Right ventricle myocardium inferior (tissue), 1 donor: ENCODE results near the gene MAN2A2. TPM values are rescaled to one million over a fixed set of nuclear protein-coding genes. Genes with fewer than 3 reads are reported as not detected.
A peak's percentile ranks its signal among the peaks of the same experiment; 100 is the strongest.

ENCODE experiments used
- ATAC-seq: fragments of 200-7000 bp; cut with Tn5 transposase; one replicate; pipeline ENCODE4 v1.9.1; 2020; ENCODE audit warnings: mild to moderate bottlenecking, moderate library complexity
- DNase-seq: peaks from one replicate; pipeline ENCODE4 v3.0.0; 2021; ENCODE audit errors: missing footprints
- intact Hi-C: fragments of 100-400 bp; cut with DNase I; formaldehyde crosslinking; loops from one replicate; pipeline ENCODE4 v1.11.0; 2022
- long read RNA-seq: library from polyadenylated mRNA; unstranded; transcript quantifications from one replicate; pipeline ENCODE4 v2.0.0, GENCODE V29; 2021
- total RNA-seq: library from RNA; stranded (reverse); fragmentation: NEBNext Ultra II Directional; extraction: Animal tissue kit (Norgen Biotek cat#: 25700); gene quantifications from one replicate; pipeline ENCODE4 v1.2.1, GENCODE V29; 2021
- donor health status: DM: no; HTN: yes; CAD: no; lungs with severe emphysema.

The MAN2A2 gene
- 133 TPM for total RNA-seq
- long read RNA-seq, transcript MAN2A2-212 (4 exons, 623 nt), result major isoform, 7 of 64 reads
- long read RNA-seq, partial matches to known transcripts, result 44 of 64 reads
- long read RNA-seq, other reads (novel, unspliced or antisense), result 12 of 64 reads

DNA sequence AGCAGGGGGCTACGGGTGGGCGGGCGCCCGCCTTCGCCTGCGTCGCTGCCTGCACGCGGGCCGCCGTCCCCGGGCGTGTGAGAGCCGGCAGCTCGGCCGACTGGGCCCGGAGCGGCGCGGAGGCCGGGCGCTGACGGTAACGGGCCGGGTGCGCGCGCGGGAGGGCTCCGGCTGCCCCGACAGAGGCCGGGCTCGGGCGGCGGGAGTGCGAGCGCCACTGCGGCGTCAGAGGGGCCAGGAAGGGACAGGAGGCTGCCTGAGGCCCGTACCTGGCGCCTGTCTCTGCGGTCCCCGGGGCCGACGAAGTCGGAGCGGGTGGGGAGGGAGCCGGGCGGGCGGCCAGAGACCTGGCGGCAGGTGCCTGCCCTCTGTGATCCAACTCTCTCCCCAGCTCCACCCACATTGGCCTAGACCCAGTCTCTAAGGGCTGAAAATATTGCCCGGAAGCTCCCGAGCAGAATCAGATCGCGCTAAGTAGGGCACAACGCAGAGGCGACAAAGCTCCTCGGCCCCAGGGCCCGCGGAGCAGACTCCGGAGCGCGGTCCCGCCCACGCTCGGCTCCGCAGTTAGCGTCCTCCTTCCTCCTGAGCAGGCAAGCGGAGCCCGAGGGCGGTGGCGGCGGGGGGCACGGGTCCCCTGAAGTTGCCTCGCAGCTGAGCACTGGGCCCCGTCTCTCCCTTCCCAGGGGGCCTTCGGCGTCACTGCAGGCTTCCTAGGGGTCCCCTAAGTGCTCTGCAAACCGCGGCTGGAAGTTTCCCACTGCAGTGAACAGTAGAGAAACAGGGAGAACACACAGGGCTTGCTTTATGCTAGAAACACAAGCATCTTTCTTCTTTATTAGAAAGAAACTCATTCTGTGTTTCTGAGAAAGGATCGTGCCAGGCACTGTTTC lies at the start of gene MAN2A2:
Gene MAN2A2, plus strand, starts transcription at position 463 of the 893 bp plus-strand sequence. CDS start 906 bp downstream, outside the sequence.
- ATAC-seq (peak; percentile 40), DNase-seq (peak; percentile 89)
- intact Hi-C loops, result loop anchor here (1.0 kb wide), 1 partner anchor 28 kb away; no protein-coding TSS in a partner anchor

DNA sequence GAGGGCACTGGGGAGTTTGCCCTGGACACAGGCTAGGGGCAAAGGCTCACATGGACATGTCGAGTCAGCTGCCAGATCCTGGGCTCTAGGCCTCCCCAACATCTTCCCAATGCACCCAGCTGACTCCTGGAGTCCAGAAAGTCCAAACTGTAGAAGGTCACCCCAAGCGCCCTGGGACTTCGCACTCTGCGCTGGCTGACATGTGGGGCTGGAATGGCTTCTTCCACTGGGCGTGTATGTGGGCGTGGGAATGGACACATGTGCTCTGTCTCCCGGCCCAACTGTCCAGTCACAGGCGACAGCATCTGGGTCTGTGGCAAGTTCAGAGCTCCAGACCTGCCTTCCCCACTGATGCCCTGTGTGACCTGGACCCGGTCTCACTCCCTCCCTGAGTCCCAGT lies 48.0 kb upstream of the MAN2A2 start:
- ATAC-seq (no peak), DNase-seq (no peak)
- intact Hi-C loops, result no loop called here

DNA sequence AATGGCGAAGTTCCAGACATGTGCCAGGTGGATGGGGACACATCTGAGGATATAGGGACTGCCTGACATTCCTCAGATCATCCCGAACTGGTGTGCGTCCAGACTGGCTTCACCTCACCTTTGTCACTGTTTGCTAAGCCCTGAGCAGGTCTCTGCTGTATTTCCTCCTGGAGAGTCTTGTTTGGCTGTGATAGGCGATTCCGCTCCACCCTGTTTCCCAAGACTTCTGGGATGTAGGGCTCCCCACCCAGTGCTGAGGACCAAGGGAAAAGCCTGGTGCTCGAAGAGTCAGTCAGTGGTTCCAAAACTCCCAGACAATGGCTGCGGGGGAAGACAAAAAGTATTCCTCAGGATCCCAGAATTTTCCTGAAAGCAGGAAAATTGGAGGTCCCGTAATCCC lies 45.8 kb upstream of the MAN2A2 start:
- DNase-seq (no peak), ATAC-seq (no peak)
- intact Hi-C loops, result no loop called here

DNA sequence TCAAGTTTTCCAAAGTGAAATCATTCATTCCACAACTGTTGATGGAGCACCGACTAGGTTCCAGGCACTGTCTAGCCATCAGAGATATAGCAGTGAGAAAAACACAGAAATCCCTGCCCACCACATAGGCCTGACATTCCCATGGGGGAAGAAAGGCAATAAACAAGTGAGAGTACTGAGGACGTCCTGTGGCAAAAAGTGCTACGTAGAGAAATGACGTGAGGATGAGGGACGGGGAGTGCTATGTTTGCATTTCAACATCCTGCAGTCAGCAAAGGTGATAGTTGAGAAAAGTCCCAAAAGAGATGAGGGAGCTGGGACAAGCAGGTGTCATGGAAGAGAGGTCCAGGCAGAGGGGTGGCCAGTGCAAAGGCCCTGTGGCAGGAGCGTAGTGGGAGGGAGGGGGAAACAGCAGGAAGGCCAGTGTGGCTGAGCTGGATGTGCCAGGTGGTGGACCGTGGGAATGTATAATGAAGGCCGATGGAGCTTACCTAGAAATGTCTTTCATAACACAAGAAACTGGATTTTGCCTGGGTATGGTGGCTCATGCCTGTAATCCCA lies 45.1 kb upstream of the MAN2A2 start:
- DNase-seq (no peak), ATAC-seq (no peak)
- intact Hi-C loops, result no loop called here

DNA sequence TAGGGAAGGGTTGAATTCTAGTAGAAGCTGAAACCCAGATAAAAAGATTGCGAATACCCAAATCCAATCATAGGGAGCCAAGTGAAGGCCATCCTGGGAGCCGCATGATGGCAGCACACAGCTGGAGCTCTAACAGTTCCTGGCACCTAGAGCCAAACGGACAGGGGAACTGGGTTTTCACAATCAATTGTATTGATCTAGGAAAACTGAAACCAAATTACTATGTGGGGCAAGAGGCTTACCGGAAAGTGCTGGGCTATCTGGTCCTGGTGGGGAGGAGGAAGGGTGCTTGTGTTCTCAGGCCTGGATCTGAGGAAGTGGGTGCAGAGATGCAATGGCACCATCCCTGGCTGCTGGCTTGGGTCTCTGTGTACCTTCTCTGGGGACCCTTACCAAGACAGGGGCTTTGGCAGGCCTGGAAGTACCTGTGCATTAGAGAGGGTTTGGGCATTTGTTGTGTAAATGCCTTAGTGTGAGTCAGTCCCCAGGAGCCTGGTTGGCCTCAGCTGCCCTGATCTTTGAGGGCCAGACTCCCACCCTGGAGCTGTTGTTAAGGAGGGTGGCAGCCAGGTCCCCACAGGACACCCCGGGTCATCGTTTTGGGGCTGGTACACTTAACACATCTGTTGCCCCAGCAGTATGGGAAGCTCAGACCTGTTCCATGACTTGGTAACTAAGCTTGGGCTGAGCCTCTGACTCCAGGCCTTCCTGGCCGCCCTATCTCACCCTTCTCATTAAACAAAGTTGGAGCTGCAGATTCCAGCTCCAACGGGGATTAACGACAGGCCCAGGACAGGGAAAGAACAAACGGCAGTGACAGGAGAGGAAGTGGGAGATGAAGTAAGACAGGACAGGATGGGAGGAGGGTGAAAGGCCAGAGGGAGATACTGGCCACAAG lies 43.6 kb upstream of the MAN2A2 start:
- DNase-seq (no peak), ATAC-seq (peak; percentile 13)

DNA sequence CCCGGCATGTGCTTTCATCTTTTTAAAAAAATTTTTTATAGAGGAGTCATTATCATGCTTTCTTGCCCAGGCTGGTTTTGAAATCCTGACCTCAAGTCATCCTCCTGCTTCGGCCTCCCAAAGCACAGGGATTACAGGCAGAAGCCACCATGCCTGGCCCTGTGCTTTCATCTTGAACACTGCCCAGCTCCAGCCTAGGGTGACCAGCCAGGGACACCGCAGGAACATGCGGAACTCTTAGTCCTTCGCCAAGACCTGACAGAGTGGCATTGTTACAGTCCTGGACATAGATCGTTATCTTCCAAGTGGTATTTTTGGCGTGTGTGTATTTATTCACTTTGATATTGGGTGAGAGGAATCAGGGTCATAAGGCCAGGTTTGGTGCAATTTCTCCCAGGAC lies 42.7 kb upstream of the MAN2A2 start:
- DNase-seq (no peak), ATAC-seq (no peak)
- intact Hi-C loops, result no loop called here

More for the DNA sequence above, 43.6 kb upstream of the MAN2A2 start:
- intact Hi-C loops, result no loop called here

DNA sequence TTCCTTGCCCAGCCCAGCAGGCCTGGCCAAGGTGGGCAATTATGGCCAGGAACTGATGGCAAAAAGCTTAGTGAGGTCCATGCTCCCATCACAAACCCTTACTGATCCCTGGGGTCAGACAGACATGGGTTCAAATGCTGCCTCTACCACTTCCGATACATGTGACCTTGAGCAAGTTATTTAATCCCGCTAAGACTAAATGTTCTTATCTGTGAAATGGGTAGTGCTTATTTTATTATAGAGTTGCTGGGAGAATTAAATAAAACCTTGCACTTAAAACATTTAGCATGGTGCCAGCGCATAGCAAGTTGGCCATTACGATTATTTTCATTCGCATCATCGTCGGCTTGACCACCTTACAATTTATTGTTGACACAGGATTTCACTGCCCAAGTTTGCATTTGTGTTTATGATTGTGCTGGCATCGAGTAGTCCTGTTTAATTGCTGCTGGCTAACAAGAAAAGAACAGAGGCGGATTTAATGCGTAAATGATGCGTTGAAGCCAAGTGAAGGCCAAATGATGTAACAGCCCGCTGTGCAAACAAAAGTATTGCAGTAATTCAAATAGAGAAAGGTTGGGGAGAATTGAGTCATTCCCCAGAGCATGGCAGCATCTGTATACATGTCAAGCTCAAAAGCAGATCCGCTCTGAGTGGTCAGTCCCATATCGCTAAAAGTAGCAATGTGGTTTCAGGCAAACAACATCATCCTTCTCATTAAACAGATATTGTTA lies 42.0 kb upstream of the MAN2A2 start:
- DNase-seq (no peak), ATAC-seq (no peak)
- intact Hi-C loops, result no loop called here

DNA sequence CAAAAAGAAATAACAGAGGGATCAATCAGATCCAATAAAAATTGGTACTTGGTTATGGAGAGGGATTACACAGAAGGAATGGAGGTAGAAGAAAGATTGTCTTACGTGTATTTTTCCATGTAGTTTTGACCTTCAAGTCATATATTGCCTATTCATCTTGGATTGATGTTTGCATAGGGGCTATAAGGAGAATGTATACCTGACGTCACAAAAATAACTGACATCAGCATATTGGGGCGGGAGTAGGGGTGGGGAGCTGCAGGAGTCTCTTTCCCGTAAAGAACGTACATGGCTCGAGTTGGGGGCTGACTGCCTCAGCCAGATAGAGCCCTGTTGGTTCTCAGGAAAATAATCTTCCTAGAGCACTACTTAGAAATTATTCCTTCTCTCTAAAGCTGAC lies 40.6 kb upstream of the MAN2A2 start:
- no peak for DNase-seq
- intact Hi-C loops, result no loop called here

DNA sequence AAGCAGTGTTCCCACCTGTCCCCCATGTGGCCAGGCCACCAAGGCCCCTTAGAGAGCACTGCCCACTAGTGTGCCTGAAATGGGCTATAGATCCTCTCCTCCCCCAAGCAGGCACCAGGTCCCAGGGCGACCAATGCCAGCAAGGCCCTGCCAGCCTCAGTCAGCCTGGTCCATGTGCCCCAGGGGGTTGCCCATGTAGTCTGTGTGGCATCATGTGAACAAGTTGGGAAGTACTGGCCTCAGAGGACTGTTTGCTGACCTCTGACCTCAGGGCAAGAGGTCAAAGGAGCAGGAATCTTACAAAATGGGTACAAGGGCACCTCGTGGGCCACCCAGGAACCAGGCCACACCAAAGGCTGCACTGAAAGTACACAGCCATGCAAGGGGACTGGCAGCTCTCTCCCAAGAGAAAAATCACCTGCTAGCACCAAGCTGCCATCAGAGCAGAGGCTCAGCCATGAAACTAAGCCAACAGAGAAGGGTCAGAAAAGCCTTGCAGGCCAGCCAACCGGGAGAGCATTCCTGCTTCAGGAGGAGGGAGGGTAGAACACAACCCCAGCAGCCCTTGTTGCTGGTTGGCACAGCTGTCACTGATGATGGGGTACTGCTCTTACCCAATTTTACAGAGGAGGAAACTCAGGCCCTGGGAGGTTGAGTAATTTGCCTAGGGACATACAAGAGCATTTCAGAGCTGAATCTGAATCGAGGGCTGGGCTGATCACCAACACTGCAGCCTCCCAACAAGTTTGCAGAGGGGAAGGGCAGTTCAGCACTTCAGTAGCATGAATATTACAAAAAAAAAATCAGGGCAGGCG lies 39.9 kb upstream of the MAN2A2 start:
- ATAC-seq (peak; percentile 69), DNase-seq (peak; percentile 73)
- intact Hi-C loops, result no loop called here

More for the DNA sequence above, 40.6 kb upstream of the MAN2A2 start:
- ATAC-seq, result no peak

DNA sequence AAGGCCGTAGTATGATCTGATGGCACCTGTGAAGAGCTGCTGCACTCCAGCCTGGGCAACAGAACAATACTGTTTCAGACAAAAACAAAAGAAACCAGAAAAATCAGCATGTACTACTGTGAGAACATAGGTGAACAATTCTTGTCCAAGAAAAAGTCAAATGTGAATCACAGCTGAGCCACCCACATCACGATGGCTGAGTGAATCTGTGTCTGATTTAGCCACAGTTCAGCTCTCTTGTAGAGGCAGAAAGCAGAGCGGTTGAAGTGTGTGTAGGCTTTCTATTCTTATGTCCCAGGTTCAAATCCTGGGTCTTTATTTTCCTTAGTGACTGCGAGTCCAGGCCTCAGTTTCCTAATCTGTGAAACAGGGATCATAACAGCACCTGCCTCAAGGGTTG lies 39.1 kb upstream of the MAN2A2 start:
- ATAC-seq, result no peak
- no peak for DNase-seq
- intact Hi-C loops, result no loop called here

DNA sequence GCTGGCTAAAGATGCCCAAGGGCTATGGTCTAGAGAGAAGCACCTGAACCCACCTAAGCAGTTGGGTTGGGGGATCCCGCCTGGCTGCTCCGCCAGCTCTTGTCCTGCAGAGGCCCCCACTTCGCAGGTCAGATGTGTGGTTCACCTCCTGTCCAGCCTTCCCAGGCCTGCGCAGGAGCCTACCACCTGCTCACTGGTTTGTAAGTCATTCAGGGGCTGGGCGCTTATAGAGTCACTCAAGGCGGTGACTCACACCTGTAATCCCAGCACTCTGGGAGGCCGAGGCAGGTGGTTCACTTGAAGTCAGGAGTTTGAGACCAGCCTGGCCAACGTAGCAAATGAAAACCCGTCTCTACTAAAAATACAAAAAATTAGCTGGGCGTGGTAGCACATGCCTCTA lies 38.6 kb upstream of the MAN2A2 start:
- ATAC-seq (no peak), DNase-seq (no peak)
- intact Hi-C loops, result no loop called here

DNA sequence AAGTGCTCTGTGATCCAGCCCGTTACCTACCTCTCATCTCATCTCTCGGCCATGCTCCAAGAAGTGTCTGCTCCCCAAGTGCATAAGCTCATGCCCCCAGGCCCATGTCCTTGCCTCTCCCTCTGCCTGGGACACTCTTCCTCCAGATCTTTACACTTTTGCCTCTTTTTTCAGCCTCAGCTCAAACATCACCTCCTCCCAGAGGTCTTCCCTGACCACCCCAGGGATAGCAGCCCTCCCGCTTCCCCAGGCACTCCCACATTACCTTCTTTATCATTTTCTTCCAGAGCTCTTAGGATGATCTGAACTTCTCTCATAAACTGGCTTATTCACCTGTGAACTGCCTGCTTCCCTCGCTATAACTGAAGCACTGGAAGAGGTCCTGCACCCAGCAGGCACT lies 37.4 kb upstream of the MAN2A2 start:
- intact Hi-C loops, result no loop called here
- ATAC-seq, result no peak
- no peak for DNase-seq

DNA sequence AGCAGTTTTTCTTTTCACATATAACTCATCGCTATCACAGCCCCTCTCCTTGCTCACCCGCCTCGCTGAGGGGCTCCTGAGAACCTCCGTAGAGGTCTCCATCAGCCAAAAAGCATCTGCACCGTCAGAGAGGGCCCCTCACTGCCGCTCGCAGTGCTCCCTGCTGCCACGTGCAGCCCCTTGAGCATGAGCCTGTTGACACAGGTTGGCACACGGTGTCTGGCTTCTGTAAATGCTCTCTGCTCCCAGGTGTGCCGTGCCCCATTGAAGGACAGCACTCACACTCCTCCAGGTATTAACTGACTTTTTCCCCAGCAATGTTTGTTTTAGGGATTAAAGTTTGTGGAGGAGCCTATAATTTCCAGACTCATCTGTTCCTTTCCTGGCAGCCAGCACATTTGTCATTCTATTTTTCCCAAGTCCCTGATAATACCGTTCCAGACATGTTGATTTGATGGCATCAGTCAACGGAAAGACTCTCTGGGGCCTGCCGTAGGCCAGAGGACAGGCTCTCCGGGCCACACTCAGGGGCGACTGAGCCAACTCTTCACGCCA lies 36.9 kb upstream of the MAN2A2 start:
- intact Hi-C loops, result no loop called here
- no peak for ATAC-seq
- no peak for DNase-seq

DNA sequence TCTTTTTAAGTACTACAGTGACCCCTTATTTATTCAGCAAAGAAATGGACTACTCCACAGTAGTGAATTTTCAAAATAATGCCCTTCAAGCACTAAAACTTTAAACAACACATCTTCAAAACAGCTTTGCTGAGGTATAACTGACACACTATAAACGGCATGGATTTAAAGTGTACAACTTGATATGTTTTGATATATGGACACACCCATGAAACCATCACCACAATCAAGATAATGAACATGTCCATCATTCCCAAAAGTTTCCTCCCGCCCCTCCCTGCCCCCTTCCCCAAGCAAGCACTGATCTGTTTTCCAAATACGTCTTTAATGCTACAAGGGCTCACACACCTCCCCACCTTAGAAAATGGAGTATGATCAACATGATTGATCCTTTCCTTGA lies 36.3 kb upstream of the MAN2A2 start:
- no peak for ATAC-seq
- no peak for DNase-seq
- intact Hi-C loops, result no loop called here

DNA sequence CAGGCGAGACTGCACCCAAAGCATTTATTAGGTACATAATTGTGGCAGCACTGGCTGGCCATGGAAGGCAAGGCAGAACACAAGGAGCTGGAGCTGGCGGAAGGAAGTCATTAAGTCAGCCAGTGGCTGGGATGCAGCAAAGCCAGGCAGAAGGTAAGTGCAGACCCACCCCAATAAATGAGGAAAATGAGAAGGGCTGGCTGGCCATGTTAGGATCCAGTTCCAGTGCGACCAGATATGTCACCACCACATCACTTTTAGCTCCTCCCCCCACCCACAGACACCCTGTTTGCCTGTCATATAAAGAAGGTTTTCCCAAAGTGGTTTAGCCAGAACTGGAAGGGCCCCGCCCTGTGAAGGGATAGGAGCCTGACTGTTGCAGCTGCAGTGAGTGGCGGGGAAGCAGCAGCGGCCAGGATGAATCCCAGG lies 34.8 kb upstream of the MAN2A2 start, which contains the start of gene FURIN:
Gene FURIN, plus strand, starts transcription at position 328 of the 429 bp plus-strand sequence. CDS start 7,153 bp downstream, outside the sequence.
- ATAC-seq, result no peak
- DNase-seq, result no peak
- intact Hi-C loops, result no loop called here

DNA sequence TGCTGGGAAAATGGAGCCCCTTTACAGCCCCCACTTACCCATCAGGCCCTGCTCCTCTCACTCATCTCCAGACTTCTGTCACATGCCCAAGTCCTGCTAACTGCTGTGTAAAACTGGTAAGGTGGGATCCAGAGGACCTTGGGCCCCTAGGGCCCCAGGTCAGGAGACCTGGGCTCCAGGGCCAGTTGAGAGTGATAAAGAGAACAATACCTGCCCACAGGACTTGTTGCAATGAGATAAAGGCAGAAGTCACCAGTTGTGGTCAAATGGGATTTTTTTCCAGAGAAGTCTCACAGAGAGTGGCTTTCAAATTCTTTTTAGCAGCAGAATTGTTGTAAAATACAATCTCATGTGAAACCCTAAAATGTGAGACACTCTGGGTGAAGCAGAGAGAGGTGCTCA lies 34.0 kb upstream of the MAN2A2 start:
- DNase-seq (no peak), ATAC-seq (no peak)
- intact Hi-C loops, result no loop called here
